Subcutaneous preadipocyte (primary cell): ENCODE data around the gene MAF. TPM values are rescaled to one million over a fixed set of nuclear protein-coding genes. Genes with fewer than 3 reads are reported as not detected.

Experiments used
- total RNA-seq: library from RNA; depleted of rRNA; stranded (reverse); fragments of >200 nt; gene quantifications from 2 replicates; pipeline ENCODE4 v1.2.3, GENCODE V29; 2012

Gene MAF
- total RNA-seq = 1.2 and 18.7 TPM in 2 replicates

DNA sequence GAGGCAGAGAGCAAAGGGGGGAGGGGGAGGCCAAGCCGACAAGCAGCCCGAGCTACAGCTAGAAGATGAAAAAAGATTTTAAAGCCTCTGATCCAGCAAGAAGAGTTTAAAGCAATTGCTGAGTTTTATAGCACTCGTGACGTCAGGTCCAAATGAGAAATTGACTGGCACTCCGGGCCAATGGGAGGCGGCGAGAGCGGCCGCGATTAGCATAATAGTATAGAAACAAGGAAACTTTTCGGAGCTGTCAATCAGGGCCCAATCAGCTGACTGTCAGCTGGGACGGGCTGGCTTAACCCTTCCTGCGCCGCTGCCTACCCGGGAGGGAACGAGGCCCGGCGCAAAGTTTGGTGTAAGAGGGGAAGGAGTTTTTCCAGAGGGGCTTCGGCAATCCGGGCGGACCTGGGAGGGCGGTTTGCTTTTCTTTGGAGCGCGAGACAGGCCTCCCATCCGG is at the start of gene MAF:
Gene MAF (minus strand): TSS at position 100 of the 454 bp plus-strand sequence. CDS start 835 bp downstream, outside the sequence.

